GM18498 (cell line): ENCODE measurements around the gene SLC39A10.

Experiments used
- ATAC-seq: cut with Tn5 transposase; IDR thresholded peaks from one replicate; pipeline ENCODE4 v1.9.1; 2021; ENCODE audit warnings: mild to moderate bottlenecking, moderate library complexity; ENCODE audit not compliant: unreplicated experiment

The SLC39A10 gene, protein sequence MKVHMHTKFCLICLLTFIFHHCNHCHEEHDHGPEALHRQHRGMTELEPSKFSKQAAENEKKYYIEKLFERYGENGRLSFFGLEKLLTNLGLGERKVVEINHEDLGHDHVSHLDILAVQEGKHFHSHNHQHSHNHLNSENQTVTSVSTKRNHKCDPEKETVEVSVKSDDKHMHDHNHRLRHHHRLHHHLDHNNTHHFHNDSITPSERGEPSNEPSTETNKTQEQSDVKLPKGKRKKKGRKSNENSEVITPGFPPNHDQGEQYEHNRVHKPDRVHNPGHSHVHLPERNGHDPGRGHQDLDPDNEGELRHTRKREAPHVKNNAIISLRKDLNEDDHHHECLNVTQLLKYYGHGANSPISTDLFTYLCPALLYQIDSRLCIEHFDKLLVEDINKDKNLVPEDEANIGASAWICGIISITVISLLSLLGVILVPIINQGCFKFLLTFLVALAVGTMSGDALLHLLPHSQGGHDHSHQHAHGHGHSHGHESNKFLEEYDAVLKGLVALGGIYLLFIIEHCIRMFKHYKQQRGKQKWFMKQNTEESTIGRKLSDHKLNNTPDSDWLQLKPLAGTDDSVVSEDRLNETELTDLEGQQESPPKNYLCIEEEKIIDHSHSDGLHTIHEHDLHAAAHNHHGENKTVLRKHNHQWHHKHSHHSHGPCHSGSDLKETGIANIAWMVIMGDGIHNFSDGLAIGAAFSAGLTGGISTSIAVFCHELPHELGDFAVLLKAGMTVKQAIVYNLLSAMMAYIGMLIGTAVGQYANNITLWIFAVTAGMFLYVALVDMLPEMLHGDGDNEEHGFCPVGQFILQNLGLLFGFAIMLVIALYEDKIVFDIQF

DNA sequence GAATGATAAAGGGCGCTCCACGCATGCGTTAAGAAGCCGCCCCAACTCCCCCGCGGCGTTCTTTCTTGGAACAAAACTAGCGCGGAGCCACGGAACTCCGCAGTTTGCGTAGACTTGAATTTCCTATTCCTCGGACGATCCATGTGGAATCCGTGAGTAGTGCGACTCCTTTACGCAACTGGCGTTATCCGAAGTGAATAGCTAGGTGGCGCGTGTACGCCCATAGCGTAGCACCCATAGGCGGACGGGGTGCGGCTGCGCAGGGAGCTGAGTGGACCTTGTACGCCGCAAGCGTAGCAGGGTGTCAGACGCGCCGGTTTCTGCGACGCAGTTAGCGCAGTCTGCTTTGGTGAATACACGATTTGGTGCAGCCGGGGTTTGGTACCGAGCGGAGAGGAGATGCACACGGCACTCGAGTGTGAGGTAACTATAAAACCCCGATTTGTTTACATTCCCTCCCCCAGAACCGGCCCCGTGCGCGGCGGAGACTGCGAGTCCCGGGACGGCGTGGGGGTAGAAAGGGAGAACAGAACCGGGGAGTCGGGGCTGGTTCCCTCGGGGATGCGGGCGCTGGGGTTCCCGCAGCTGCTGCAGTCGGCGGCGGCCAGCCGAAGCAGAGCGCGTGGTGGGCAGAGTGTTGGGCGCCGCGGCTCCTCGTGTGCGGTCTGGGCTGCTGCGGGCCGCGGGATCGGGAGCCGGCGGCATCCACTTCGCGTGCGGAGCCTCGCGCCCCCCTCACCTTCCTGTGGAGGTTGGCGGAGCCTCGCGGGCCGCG is at the start of gene SLC39A10:
Gene SLC39A10, plus strand, starts transcription at position 368 of the 775 bp plus-strand sequence. CDS start 22,817 bp downstream, outside the sequence.
- ATAC-seq, result peak; percentile 73

DNA sequence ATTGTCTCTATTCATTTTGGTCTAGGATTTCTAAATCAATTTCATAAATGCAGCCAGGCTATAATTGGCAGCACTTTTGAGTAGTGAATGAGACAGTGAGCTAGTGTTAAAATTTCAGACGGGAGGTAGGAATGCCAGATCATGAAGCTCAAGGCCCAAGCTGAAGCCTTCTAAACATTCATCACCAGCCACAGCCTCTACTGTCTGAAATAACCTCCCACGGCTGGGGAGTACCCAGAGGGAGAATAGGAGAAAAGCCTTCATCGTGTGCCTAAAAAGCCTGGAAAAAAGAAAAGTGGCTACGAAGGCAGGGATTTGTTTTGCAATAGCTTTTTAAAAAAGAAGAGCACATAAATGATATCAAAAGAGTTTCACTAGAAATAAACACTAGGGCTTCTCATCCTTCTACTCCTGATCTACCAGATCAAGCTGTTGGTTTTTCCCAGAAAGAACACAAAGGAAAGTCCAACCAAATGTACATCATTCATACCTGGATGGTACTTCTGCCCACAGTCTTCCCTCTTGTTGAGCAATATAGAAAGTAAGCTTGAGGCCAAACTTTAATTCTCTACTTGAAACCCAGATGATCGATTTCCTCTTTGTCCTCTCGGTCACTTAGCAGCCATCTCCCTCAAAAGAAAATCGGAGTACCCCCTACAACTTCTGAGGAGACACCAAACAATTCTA is 48.1 kb upstream of the SLC39A10 start:
- ATAC-seq, result no peak

DNA sequence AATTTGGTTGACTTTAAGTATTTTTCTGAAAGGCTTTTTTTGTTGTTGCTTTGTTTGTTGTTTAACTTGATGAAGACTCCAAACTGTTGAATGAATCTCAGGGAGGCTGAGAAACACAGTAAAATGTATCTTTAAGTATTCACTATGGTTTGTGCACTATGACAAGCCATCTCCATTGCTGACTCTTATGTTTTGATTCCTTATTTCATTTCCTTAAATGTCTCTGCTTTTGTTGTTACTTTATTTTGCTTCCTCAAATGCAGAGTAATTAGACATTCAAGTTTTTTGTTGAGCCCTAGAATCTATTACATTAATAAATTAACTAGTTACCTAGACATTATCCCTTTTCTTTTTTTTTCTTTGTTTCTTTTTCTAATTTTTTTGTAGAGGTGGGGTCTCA is 46.3 kb upstream of the SLC39A10 start:
- no peak for ATAC-seq

DNA sequence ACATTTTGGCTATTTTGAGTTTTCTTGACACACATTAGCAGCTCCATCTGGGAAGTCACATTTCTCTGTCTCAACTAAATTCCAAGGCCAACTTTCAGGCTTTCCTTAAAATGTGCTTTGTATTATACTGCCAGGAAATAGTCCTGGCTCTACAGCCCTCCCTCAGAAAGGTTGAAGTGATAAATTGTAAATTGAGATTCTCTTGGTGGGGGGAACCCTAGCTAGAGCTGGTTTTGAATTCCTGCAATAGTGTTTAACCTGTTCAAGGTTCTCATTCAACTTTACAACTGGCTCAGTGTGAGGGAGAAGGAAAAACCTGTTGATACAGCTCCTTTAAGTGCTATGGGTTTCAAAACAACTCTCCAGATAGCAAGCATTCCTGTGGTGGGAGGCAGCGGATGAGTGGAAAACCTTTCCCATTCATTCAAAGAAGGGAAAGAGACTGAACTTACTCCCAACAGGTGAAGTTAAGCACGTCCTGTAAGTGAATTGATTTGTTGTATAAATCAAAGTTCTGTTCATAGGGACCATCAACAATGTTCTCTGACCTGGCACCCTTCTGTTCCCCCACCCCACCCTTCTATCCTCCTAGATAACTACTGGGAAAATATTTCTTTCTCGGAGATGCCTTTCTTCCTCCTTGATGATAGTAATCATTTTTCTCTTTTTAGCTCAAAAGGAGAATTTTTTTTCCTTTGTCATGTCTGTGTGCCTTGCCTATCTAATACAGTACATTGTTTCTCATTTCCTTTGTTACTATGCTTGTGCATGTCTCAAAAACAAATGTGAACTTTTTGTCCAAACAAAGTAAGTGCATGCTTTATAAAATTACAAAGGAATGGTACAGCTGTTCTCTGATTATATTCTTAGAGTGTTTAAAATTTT is 44.2 kb upstream of the SLC39A10 start:
- ATAC-seq, result no peak

DNA sequence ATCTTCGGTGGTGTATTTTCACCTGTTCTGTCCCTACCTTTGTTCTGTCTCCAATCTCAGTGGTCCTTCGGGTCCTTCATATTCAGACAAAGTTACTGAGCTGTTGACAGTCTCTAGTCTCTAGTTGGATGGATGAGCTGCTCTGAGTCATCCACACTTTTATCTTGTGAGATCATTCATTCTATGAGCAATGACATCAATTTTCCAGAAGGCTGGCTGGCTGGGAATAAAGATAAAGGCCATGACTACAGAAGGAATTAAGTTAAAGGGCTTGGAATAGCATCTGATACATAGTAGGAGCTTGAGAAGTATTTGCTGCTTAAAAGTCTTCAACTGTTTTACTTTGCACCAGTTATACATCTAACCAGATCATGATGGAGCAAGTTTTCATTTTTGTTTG is 43.1 kb upstream of the SLC39A10 start:
- no peak for ATAC-seq

DNA sequence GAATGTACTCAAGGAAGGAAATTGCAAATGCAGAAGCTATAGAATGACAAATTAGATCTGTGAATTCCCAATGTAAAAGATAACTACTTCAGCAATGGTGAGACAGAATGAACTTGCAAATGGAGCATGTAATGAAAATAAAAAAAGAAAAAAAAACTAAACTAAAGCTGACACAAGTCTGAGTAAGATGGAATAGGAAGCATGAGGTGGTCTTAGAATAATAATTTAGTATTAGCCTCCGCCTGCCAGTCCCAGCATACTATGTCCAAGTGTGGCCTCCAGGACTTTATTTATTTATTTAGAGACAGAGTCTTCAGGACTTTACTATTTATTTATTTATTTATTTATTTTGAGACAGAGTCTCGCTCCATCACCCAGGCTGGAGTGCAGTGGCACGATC is 37.4 kb upstream of the SLC39A10 start:
- no peak for ATAC-seq

DNA sequence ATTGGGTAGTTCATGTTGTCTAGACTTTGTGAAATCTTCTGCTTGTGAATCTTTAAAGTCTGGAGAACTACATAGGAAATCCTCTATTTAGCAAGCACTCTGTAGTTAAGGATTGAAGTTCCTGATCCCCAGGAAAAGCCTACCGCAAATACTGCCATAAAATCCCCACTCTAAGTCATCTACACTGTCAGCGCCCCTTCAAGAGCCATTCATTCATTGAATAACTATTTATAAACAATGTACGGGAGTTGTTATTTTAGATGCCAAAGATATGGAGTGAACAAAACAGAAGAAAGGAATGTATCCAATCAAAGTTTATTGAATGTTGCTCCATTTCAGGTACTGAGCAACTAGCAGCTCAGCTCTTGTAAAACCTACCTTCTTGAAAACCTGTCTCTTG is 36.5 kb upstream of the SLC39A10 start:
- no peak for ATAC-seq

DNA sequence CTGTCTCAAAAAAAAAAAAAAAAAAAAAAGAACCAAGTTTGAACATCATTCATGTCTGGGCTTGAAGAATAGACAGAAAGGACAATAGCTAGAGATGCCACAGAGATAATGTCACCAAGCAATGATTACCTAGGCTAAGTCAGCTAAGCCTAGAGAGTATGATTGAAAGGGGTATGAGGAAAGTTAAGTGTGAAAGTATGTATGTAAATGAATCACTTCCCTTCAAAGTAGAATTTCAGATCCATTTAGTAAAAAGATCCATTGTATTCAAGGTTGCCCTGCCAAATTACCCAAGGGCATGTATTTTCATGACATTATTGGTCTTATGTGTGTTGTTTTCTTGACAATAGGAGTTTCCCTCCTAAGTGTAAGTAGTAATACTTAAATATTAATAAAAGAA is 34.1 kb upstream of the SLC39A10 start:
- peak; percentile 66 for ATAC-seq

DNA sequence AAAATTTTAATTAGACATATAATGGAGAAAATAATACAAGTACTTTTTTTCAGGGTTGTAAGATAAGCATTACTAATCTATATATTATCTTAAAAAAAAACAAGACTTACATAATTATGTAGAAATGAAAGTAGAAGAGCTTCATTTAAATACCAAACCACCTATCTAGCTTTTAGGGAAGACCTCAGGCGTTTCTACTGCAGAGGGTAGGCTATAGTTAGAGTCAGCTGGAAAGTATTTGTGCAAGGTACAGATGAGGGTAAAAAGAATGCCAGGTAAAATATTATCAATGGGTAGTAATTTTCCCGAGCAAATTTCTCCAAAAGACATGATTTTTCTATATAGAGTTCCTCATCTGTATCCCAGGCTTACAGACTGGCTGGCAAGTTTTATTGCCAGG is 30.5 kb upstream of the SLC39A10 start:
- ATAC-seq, result no peak

DNA sequence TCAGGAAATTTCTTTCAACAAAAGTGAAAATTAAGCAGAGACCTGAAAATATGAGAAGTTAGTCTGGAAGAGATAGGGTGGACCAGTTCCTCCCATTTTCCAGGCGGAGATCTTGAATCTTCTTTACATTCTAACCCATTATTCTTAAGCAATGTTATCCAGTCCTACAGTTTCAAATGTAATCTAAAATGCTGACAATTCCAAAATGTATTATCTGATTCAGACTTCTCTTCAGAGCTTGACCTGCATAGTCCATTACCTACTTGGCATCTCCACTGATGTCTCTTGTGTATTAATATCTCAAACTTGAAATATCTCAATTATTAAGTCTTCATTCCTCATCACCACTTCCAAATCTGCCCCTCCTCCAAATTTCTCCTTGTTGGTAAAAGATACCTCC is 28.4 kb upstream of the SLC39A10 start:
- no peak for ATAC-seq

DNA sequence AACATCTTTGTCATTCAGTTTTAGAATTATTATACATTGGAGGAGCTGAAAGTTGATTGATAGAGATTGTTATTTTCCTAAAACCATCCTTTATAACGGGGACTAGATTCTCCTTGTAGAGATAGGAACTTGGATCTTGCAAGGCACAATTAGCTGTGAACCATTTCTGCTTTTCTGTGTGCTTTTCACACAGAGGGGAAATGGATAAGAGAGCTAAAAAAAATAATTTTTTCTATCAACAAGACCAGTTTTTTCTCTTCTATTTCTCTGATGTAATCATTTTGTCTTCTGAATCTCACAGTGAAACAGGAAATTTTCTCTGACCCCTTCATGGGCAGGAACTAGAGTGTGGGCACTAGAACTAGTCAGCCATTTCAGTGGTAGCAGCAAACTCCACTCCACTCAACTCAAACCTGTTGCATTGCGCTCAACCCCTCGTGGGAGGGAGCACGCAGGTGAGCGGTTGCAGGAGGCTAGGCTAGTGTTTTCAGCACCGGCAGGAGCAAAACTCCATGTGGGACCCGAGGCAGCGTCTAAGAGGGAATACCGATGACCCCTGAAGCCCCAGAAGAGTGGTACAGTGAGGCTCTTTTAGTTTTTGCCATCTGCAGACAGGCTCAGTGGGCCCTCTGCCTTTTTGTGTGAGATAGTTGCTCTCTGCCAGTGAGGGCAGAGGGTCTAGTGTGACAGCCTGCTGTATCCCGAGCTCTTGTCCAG is 24.0 kb upstream of the SLC39A10 start:
- ATAC-seq, result no peak

DNA sequence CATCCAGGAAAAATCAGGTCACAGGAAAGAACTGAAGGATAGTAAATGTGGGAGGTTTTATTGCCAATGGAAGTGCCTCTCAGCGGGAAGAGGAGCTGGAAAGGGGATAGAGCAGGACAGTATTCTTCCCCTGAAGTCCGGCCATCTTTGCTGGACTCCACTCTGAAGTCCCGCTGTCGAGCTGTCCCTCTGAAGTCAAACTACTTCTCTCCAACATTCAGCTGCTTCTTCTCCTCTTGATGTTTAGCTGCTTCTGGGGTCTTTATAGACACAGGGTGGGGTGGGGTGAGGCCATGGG is 23.5 kb upstream of the SLC39A10 start:
- ATAC-seq, result no peak

DNA sequence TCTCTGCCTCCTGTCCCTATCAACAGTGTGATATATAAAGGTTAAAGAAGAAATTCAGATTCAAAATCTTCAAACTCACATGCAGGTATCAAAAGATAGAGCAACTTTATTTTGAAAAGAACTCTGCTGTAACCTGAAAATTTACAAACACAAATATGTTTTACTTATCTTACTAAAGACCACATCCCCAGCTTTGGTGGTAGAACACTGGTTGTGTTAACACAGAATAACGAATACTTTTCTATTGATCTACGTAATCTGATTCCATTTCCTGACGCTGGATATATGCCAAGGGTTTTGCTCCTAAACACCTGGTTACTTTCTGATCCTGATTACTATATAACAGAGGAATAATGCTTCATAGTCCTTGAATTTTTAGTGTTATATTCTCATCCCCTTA is 23.1 kb upstream of the SLC39A10 start:
- no peak for ATAC-seq

DNA sequence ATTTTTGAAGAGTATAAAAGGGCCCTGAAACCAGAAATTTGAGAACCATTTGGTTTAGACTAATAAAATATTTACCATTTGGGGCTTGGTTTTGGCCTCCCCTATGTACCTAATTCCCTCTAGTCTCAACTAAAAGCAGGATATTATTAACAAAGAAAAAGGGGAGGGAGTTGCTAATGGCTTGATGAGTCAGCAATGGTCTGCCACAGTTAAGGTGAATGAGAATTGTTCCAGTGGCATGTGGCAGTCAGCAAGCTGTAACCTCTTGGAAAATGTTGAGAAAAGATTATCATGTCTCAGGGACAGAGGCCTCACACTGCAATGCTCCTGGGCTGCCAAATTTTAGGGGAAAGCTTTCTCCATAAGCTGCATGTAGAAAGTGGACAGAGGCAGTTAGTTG is 20.1 kb upstream of the SLC39A10 start:
- ATAC-seq, result no peak

DNA sequence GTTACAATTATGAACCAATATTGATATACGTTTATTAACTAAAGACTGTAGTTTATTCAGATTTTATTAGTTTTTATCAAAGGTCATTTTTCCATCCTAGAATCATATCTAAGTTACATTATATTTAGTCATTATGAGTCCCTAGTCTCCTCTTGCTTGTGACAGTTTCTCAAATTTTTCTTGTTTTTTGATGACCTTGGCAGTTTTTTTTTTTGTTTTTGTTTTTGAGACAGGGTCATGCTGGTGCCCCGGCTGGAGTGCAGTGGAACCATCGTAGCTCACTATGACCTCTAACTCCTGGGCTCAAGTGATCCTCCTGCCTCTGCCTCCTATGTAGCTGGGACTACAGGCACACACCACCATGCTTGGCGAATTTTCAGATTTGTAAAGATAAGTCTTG is 18.3 kb upstream of the SLC39A10 start:
- no peak for ATAC-seq

DNA sequence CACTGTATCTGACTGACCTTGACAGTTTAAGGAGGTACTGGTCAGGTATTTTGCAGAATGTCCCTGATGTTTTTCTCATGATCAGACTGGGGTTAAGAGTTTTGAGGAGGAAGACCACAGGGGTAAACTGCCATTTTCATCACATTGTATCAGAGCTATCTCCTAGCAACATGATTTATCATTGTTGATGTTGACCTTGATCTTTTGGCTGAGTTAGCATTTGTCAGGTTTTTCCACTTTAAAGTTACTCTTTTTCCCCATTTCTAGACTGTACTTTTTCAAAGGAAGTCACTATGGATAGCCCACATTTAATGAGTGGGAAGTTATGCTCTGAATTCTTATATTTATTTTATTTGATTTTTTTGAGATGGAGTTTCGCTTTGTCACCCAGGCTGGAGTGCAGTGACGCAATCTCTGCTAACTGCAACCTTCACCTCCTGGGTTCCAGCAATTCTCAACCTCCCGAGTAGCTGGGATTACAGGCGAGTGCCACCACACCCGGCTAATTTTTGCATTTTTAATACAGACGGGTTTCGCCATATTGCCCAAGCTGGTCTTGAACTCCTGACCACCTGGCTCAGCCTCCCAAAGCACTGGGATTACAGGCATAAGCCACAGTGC is 17.7 kb upstream of the SLC39A10 start:
- ATAC-seq, result no peak

DNA sequence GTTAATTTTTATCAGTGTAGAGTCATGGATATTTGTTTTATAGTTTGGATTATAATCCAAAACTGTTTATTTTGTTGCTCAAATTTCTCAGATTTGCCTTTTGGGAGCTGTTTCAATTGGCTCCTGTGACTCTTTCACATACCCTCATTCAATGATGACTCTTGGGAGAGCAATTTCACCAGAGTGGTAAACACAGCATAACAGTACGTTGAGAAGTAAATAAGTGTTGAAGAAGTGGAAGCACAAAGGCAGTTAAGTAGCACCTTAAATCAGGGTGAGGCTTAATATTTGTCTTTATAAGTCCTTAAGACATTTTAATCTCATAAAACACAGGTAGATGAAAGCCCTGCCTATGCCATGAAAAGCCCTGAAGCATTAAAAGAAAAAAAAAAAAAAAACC is 17.1 kb upstream of the SLC39A10 start:
- ATAC-seq, result no peak

DNA sequence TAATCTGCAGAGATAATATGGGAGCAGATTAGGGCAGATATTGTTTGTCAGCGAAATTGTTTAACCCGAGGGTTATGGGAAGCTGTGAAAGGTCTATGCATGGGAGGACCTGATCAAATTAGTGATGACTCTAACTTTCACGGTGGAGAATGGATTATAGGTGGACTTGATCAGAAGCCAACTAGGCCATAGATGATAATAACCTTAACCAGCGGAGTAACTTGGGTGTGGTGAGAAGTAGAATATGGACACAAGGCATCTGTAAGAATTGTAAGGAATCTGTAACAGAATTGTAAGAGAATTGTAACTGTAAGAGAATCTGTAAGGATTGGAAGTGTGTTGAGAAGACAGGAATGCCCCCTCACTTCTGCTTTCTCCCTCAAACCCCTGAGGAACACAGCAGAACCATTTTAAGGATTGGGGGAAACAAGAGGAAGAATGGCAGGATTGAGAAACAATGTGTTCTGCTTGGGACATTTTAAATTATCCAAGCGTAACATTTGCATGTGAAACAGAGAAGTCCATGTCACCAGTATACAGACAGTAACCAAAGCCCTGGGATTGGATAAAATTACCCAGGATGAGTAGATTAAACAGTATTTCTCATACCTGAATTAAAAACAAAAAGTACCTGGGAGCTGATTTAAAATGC is 14.9 kb upstream of the SLC39A10 start:
- no peak for ATAC-seq
